ENCODE data around the gene TRIM68. TPM values are rescaled to one million over a fixed set of nuclear protein-coding genes. Genes with fewer than 3 reads are reported as not detected.

The TRIM68 gene
- total RNA-seq, 1 donor from 2014 or later: 13.4 TPM

DNA sequence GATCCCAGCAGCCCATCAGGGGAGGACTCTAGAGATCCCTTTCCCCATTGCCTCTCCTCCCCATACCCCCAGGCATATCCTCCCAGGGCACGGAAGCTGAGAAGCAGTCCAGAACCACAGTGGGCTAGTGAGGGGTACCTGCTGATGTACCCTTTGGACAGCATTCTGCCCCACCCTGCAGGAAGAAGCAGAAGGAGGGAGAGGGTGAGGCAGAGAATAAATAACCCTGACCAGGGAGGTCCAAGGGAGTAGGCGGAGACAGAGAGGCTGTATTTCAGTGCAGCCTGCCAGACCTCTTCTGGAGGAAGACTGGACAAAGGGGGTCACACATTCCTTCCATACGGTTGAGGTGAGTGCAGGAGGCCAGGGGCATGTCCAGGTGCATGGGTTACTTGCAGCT is 35.7 kb upstream of the TRIM68 start, which contains the start of gene OR51E1:
Gene OR51E1, plus strand, starts transcription at position 301 of the 400 bp plus-strand sequence. CDS start 8,545 bp downstream, outside the sequence.
- Mint-ChIP-seq H3K4me1 (no peaks in the 10 kb centered on the region), H3K27ac (ENCODE audit: unreplicated experiment) (peak within 1 kb of the TSS; percentile 83), H3K4me3 (no peak within 1 kb of the TSS), H3K36me3 (ENCODE audit: low read depth) (no peaks in the 10 kb centered on the region), H3K27me3 (ENCODE audit: low read depth) (peaks cover 13% of the 10 kb centered on the region), H3K9me3 (no peaks in the 10 kb centered on the region)
- TF ChIP-seq, protein P1, sequence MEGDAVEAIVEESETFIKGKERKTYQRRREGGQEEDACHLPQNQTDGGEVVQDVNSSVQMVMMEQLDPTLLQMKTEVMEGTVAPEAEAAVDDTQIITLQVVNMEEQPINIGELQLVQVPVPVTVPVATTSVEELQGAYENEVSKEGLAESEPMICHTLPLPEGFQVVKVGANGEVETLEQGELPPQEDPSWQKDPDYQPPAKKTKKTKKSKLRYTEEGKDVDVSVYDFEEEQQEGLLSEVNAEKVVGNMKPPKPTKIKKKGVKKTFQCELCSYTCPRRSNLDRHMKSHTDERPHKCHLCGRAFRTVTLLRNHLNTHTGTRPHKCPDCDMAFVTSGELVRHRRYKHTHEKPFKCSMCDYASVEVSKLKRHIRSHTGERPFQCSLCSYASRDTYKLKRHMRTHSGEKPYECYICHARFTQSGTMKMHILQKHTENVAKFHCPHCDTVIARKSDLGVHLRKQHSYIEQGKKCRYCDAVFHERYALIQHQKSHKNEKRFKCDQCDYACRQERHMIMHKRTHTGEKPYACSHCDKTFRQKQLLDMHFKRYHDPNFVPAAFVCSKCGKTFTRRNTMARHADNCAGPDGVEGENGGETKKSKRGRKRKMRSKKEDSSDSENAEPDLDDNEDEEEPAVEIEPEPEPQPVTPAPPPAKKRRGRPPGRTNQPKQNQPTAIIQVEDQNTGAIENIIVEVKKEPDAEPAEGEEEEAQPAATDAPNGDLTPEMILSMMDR (conservative IDR thresholded peaks at IDR 0.05): no peak
- no peak for DNase-seq (ENCODE audit: low read depth, low spot score)

DNA sequence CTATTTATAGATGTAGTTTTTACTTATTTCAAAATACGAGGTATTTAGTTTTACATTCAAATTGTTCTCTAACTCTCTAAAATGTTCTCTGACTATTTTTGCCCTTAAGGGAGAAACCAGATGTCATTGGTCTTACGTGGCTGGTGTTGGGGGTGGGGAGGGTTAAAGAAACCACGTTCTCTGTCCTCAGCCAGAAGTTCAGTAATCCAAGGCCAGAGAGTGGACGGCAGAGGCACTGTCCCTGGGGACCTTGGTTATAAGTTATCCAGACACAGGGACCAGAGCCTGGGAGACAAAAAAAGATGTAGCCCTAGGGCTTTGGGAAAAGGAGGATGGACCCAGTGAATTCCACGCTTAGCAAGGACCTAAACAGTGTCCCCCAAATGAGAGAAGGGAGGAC is 35.0 kb upstream of the TRIM68 start:
- no peak overlapping the region for H3K27ac Mint-ChIP-seq (ENCODE audit: unreplicated experiment)
- peaks cover 11% of the 10 kb centered on the region for H3K27me3 Mint-ChIP-seq (ENCODE audit: low read depth)
- DNase-seq (ENCODE audit: low read depth, low spot score): no peak

DNA sequence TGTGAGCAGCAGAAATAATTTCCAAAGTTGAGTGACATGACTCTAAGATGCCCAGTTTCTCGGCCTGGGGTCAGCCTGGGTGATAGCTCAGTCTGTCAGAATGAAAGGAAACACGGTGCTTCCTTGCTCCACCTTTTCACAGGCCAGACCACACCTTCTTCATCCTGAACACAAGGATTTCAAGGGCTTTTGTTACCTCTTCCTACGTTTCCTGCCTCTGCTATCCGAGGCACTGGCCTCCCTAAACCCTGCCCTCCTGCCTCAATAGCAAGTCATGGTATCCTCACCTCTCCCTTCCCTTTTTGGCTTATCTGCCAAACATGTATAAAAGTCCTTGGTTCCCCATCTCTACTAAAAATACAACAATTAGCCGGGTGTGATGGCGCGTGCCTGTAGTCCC is 34.0 kb upstream of the TRIM68 start:
- H3K36me3 Mint-ChIP-seq (ENCODE audit: low read depth): no peaks in the 10 kb centered on the region
- TF ChIP-seq, protein P1 (conservative IDR thresholded peaks at IDR 0.05): no peak

More for the DNA sequence above, 35.0 kb upstream of the TRIM68 start:
- no peaks in the 10 kb centered on the region for H3K9me3 Mint-ChIP-seq
- no peaks in the 10 kb centered on the region for H3K36me3 Mint-ChIP-seq (ENCODE audit: low read depth)
- no peak overlapping the region for H3K4me3 Mint-ChIP-seq
- TF ChIP-seq, protein P1 (conservative IDR thresholded peaks at IDR 0.05): no peak
- no peaks in the 10 kb centered on the region for H3K4me1 Mint-ChIP-seq

DNA sequence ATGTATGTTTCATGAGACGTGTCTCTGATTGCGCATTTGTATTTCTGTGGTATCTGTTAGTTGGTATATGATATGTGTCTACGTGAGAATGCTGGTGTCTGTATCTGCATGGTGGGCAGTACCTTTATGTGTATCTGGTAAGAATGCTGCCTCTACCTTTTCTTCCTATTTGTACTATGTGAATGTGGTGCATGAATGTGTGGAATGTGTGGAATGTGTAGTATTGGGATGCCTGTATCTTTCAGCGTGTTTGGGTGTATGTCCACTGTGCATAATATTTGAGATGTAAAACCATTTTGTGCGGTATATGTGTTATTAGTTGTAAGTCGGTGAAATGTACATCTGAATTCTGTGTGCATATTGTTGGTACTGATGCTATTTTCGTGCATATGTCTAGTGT is 33.5 kb upstream of the TRIM68 start:
- H3K36me3 Mint-ChIP-seq (ENCODE audit: low read depth): no peaks in the 10 kb centered on the region
- no peaks in the 10 kb centered on the region for H3K4me1 Mint-ChIP-seq
- TF ChIP-seq, protein P1 (conservative IDR thresholded peaks at IDR 0.05): no peak
- no peak overlapping the region for H3K27ac Mint-ChIP-seq (ENCODE audit: unreplicated experiment)
- no peak for DNase-seq (ENCODE audit: low read depth, low spot score)
- H3K4me3 Mint-ChIP-seq: no peak overlapping the region
- no peaks in the 10 kb centered on the region for H3K9me3 Mint-ChIP-seq
- peaks cover 10% of the 10 kb centered on the region for H3K27me3 Mint-ChIP-seq (ENCODE audit: low read depth)

More for the DNA sequence above, 34.0 kb upstream of the TRIM68 start:
- Mint-ChIP-seq H3K4me3 (no peak overlapping the region), H3K27ac (ENCODE audit: unreplicated experiment) (no peak overlapping the region), H3K27me3 (ENCODE audit: low read depth) (peaks cover 10% of the 10 kb centered on the region), H3K4me1 (no peaks in the 10 kb centered on the region), H3K9me3 (no peaks in the 10 kb centered on the region)
- DNase-seq (ENCODE audit: low read depth, low spot score): no peak

DNA sequence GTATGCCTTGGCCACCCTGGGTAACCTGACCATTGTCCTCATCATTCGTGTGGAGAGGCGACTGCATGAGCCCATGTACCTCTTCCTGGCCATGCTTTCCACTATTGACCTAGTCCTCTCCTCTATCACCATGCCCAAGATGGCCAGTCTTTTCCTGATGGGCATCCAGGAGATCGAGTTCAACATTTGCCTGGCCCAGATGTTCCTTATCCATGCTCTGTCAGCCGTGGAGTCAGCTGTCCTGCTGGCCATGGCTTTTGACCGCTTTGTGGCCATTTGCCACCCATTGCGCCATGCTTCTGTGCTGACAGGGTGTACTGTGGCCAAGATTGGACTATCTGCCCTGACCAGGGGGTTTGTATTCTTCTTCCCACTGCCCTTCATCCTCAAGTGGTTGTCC is 31.9 kb upstream of the TRIM68 start:
- Mint-ChIP-seq H3K27me3 (ENCODE audit: low read depth) (peaks cover 10% of the 10 kb centered on the region), H3K9me3 (no peaks in the 10 kb centered on the region), H3K36me3 (ENCODE audit: low read depth) (no peaks in the 10 kb centered on the region), H3K4me1 (no peaks in the 10 kb centered on the region), H3K27ac (ENCODE audit: unreplicated experiment) (no peak overlapping the region), H3K4me3 (no peak overlapping the region)
- TF ChIP-seq, protein P1 (conservative IDR thresholded peaks at IDR 0.05): no peak
- no peak for DNase-seq (ENCODE audit: low read depth, low spot score)
